ENCODE results near the gene CDH13.
A peak's percentile ranks its signal among the peaks of the same experiment; 100 is the strongest.

CDH13 gene

GRCh38 chr16:83201748-83202147 lies 575.0 kb downstream of the CDH13 start:
- H3K4ac ChIP-seq (ENCODE audit: low read depth in 1 of 2, low read length in 2 of 2): no peak overlapping the region
- H3K9me3 ChIP-seq (ENCODE audit: control insufficient read depth, low read length): no peaks in the 10 kb centered on the region
- H3K4me1 ChIP-seq (ENCODE audit: control insufficient read depth, insufficient read depth, low read depth, low read length): no peaks in the 10 kb centered on the region
- no peak overlapping the region for H2BK120ac ChIP-seq (ENCODE audit: low read depth, low read length)
- over 99% methylated on average over 8 of the region's 9 CpGs for WGBS
- no peak overlapping the region for H4K91ac ChIP-seq (ENCODE audit: low read length)
- H3K4me2 ChIP-seq (ENCODE audit: low read length, poor library complexity, severe bottlenecking): no peak overlapping the region
- H3K36me3 ChIP-seq (ENCODE audit: control insufficient read depth in 1 of 2, insufficient read depth in 2 of 2, low read depth in 1 of 2, low read length in 2 of 2): no peaks in the 10 kb centered on the region
- no peak overlapping the region for H3K14ac ChIP-seq (ENCODE audit: low read length in 2 of 2)
- no peak overlapping the region for H2BK12ac ChIP-seq (ENCODE audit: low read length in 2 of 2)
- no peak overlapping the region for H2AK5ac ChIP-seq (ENCODE audit: low read length, severe bottlenecking)
- no peak for DNase-seq
- no peak overlapping the region for H3K4me3 ChIP-seq (ENCODE audit: insufficient read depth in 1 of 2, low read depth in 1 of 2, low read length in 2 of 2)
- no peak overlapping the region for H3K9ac ChIP-seq (ENCODE audit: low read length)
- H3K18ac ChIP-seq (ENCODE audit: low read depth in 1 of 2, low read length in 2 of 2): no peak overlapping the region
- no peak overlapping the region for H3K27ac ChIP-seq (ENCODE audit: low read length, poor library complexity, severe bottlenecking)
- H3K23ac ChIP-seq (ENCODE audit: low read length in 2 of 2): no peak overlapping the region
- no peaks in the 10 kb centered on the region for H3K27me3 ChIP-seq (ENCODE audit: control insufficient read depth in 1 of 2, insufficient read depth in 1 of 2, low read length in 2 of 2)
- H4K8ac ChIP-seq (ENCODE audit: low read length): no peak overlapping the region
- peaks cover 3% of the 10 kb centered on the region for H3K79me1 ChIP-seq (replicated peaks; ENCODE audit: low read length, poor library complexity, severe bottlenecking)
- H2BK5ac ChIP-seq (ENCODE audit: low read depth, low read length, poor library complexity, severe bottlenecking): no peak overlapping the region
- no peak overlapping the region for H2BK15ac ChIP-seq (ENCODE audit: low read depth, poor library complexity, severe bottlenecking)
- no peak overlapping the region for H2AFZ ChIP-seq (ENCODE audit: low read depth, low read length)

DNA sequence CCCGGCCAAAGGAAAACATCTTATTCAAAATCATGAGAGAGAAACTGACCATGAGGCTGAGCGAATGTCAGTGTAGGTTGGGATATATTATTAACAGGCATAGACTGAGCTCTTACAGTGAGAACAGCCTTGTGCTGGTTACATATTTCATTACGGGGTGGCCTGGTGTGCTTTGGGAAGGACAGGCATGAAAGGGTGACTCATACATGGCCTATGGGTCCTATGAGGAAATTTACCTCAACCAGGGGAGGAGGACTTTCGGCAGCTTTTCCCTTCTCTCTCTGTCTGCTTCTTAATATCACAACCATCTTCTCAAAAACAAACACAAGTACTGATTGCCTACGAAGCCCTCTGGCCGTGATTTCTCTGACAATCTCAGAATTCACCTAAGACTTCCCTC lies 579.1 kb downstream of the CDH13 start:
- H3K4ac ChIP-seq (ENCODE audit: low read depth in 1 of 2, low read length in 2 of 2): no peak overlapping the region
- no peak overlapping the region for H2AFZ ChIP-seq (ENCODE audit: low read depth, low read length)
- WGBS: 80% methylated on average over 6 of the region's 6 CpGs
- no peak overlapping the region for H2BK120ac ChIP-seq (ENCODE audit: low read depth, low read length)
- H3K79me1 ChIP-seq (replicated peaks; ENCODE audit: low read length, poor library complexity, severe bottlenecking): peaks cover 3% of the 10 kb centered on the region
- no peak overlapping the region for H2AK5ac ChIP-seq (ENCODE audit: low read length, severe bottlenecking)
- no peaks in the 10 kb centered on the region for H3K36me3 ChIP-seq (ENCODE audit: control insufficient read depth in 1 of 2, insufficient read depth in 2 of 2, low read depth in 1 of 2, low read length in 2 of 2)
- DNase-seq: no peak
- H2BK5ac ChIP-seq (ENCODE audit: low read depth, low read length, poor library complexity, severe bottlenecking): no peak overlapping the region
- H3K4me3 ChIP-seq (ENCODE audit: insufficient read depth in 1 of 2, low read depth in 1 of 2, low read length in 2 of 2): no peak overlapping the region
- H3K9me3 ChIP-seq (ENCODE audit: control insufficient read depth, low read length): no peaks in the 10 kb centered on the region
- no peak overlapping the region for H2BK15ac ChIP-seq (ENCODE audit: low read depth, poor library complexity, severe bottlenecking)
- no peak overlapping the region for H3K23ac ChIP-seq (ENCODE audit: low read length in 2 of 2)
- H3K4me2 ChIP-seq (ENCODE audit: low read length, poor library complexity, severe bottlenecking): no peak overlapping the region
- H3K4me1 ChIP-seq (ENCODE audit: control insufficient read depth, insufficient read depth, low read depth, low read length): no peaks in the 10 kb centered on the region
- no peak overlapping the region for H4K8ac ChIP-seq (ENCODE audit: low read length)
- no peak overlapping the region for H3K9ac ChIP-seq (ENCODE audit: low read length)
- H3K27me3 ChIP-seq (ENCODE audit: control insufficient read depth in 1 of 2, insufficient read depth in 1 of 2, low read length in 2 of 2): no peaks in the 10 kb centered on the region
- H3K27ac ChIP-seq (ENCODE audit: low read length, poor library complexity, severe bottlenecking): no peak overlapping the region
- H4K91ac ChIP-seq (ENCODE audit: low read length): no peak overlapping the region
- no peak overlapping the region for H3K18ac ChIP-seq (ENCODE audit: low read depth in 1 of 2, low read length in 2 of 2)
- no peak overlapping the region for H2BK12ac ChIP-seq (ENCODE audit: low read length in 2 of 2)
- no peak overlapping the region for H3K14ac ChIP-seq (ENCODE audit: low read length in 2 of 2)

GRCh38 chr16:83206426-83206825 lies 579.7 kb downstream of the CDH13 start:
- Histone ChIP-seq H4K91ac (ENCODE audit: low read length) (no peak overlapping the region), H2AK5ac (ENCODE audit: low read length, severe bottlenecking) (no peak overlapping the region), H3K9me3 (ENCODE audit: control insufficient read depth, low read length) (no peaks in the 10 kb centered on the region), H3K4me3 (ENCODE audit: insufficient read depth in 1 of 2, low read depth in 1 of 2, low read length in 2 of 2) (no peak overlapping the region), H3K36me3 (ENCODE audit: control insufficient read depth in 1 of 2, insufficient read depth in 2 of 2, low read depth in 1 of 2, low read length in 2 of 2) (no peaks in the 10 kb centered on the region), H3K27ac (ENCODE audit: low read length, poor library complexity, severe bottlenecking) (no peak overlapping the region), H2AFZ (ENCODE audit: low read depth, low read length) (no peak overlapping the region), H3K23ac (ENCODE audit: low read length in 2 of 2) (no peak overlapping the region), H2BK15ac (ENCODE audit: low read depth, poor library complexity, severe bottlenecking) (no peak overlapping the region), H3K18ac (ENCODE audit: low read depth in 1 of 2, low read length in 2 of 2) (no peak overlapping the region), H2BK12ac (ENCODE audit: low read length in 2 of 2) (no peak overlapping the region), H3K4me2 (ENCODE audit: low read length, poor library complexity, severe bottlenecking) (no peak overlapping the region), H3K4me1 (ENCODE audit: control insufficient read depth, insufficient read depth, low read depth, low read length) (peaks cover under 1% of the 10 kb centered on the region), H3K27me3 (ENCODE audit: control insufficient read depth in 1 of 2, insufficient read depth in 1 of 2, low read length in 2 of 2) (no peaks in the 10 kb centered on the region), H2BK120ac (ENCODE audit: low read depth, low read length) (no peak overlapping the region), H3K4ac (ENCODE audit: low read depth in 1 of 2, low read length in 2 of 2) (no peak overlapping the region), H3K14ac (ENCODE audit: low read length in 2 of 2) (peak overlapping the region in 1 of 2 experiments; percentile 55), H2BK5ac (ENCODE audit: low read depth, low read length, poor library complexity, severe bottlenecking) (no peak overlapping the region), H4K8ac (ENCODE audit: low read length) (no peak overlapping the region), H3K79me1 (replicated peaks; ENCODE audit: low read length, poor library complexity, severe bottlenecking) (peaks cover 3% of the 10 kb centered on the region), H3K9ac (ENCODE audit: low read length) (no peak overlapping the region)
- WGBS: 94% methylated on average over 4 of the region's 5 CpGs
- no peak for DNase-seq

- Histone ChIP-seq H3K9ac (ENCODE audit: low read length) (no peak overlapping the region), H2BK5ac (ENCODE audit: low read depth, low read length, poor library complexity, severe bottlenecking) (no peak overlapping the region), H3K14ac (ENCODE audit: low read length in 2 of 2) (no peak overlapping the region), H3K9me3 (ENCODE audit: control insufficient read depth, low read length) (no peaks in the 10 kb centered on the region), H3K36me3 (ENCODE audit: control insufficient read depth in 1 of 2, insufficient read depth in 2 of 2, low read depth in 1 of 2, low read length in 2 of 2) (no peaks in the 10 kb centered on the region), H3K4me2 (ENCODE audit: low read length, poor library complexity, severe bottlenecking) (no peak overlapping the region), H3K79me1 (replicated peaks; ENCODE audit: low read length, poor library complexity, severe bottlenecking) (no peaks in the 10 kb centered on the region), H3K4me1 (ENCODE audit: control insufficient read depth, insufficient read depth, low read depth, low read length) (peaks cover 2% of the 10 kb centered on the region), H3K4ac (ENCODE audit: low read depth in 1 of 2, low read length in 2 of 2) (no peak overlapping the region), H4K8ac (ENCODE audit: low read length) (no peak overlapping the region), H3K4me3 (ENCODE audit: insufficient read depth in 1 of 2, low read depth in 1 of 2, low read length in 2 of 2) (no peak overlapping the region), H3K23ac (ENCODE audit: low read length in 2 of 2) (no peak overlapping the region), H2BK15ac (ENCODE audit: low read depth, poor library complexity, severe bottlenecking) (no peak overlapping the region), H3K27me3 (ENCODE audit: control insufficient read depth in 1 of 2, insufficient read depth in 1 of 2, low read length in 2 of 2) (no peaks in the 10 kb centered on the region), H2BK12ac (ENCODE audit: low read length in 2 of 2) (no peak overlapping the region), H2AK5ac (ENCODE audit: low read length, severe bottlenecking) (no peak overlapping the region), H2AFZ (ENCODE audit: low read depth, low read length) (peak overlapping the region; percentile 66), H2BK120ac (ENCODE audit: low read depth, low read length) (no peak overlapping the region), H3K27ac (ENCODE audit: low read length, poor library complexity, severe bottlenecking) (no peak overlapping the region), H4K91ac (ENCODE audit: low read length) (no peak overlapping the region), H3K18ac (ENCODE audit: low read depth in 1 of 2, low read length in 2 of 2) (no peak overlapping the region)
- peak; percentile 23 for DNase-seq
- 90% methylated on average over 6 of the region's 6 CpGs for whole genome bisulfite sequencing
Measured at GRCh38 chr16:83211711-83212110, 584.9 kb downstream of the CDH13 start.
